ENCODE data around the gene LDAH. TPM values are rescaled to one million over a fixed set of nuclear protein-coding genes. Genes with fewer than 3 reads are reported as not detected.

Gene LDAH
- total RNA-seq, result 18.3 TPM
- long read RNA-seq, transcript LDAH-201 (7 exons, 2,907 nt), result major isoform, 15 of 25 reads
- long read RNA-seq, partial matches to known transcripts, result 2 of 25 reads
- long read RNA-seq, other reads (novel, unspliced or antisense), result 5 of 25 reads

GRCh38 chr2:20822535-20823490, at the start of gene LDAH:
LDAH (minus strand) TSS chr2:20823101; CDS start chr2:20801463, 21,638 bp downstream.
- no peak for TF ChIP-seq CTCF (IDR thresholded peaks at IDR 0.05)
- intact Hi-C loops (cut with DNase I), result no loop called here
- DNase-seq, result peak; percentile 94
- H3K36me3 ChIP-seq, result no peaks in the 10 kb centered on the region
- H3K27ac ChIP-seq, result peak within 1 kb of the TSS; percentile 95
- H3K4me3 ChIP-seq, result peak within 1 kb of the TSS; percentile 86
- H3K9me3 ChIP-seq, result no peaks in the 10 kb centered on the region
- no peaks in the 10 kb centered on the region for H3K27me3 ChIP-seq (ENCODE audit: low read depth)
- peak; percentile 97 to 98 for ATAC-seq
- peaks cover 5% of the 10 kb centered on the region for H3K4me1 ChIP-seq

- Histone ChIP-seq H3K27me3 (ENCODE audit: low read depth) (no peaks in the 10 kb centered on the region), H3K36me3 (no peaks in the 10 kb centered on the region), H3K9me3 (no peaks in the 10 kb centered on the region), H3K4me1 (no peaks in the 10 kb centered on the region), H3K4me3 (no peak overlapping the region), H3K27ac (no peak overlapping the region)
- DNase-seq (no peak), ATAC-seq (peak in 1 of 2 donors; percentile 15)
- TF ChIP-seq CTCF (IDR thresholded peaks at IDR 0.05), result no peak
- intact Hi-C loops (cut with DNase I), result no loop called here
Observed at GRCh38 chr2:20868377-20868776, 45.5 kb upstream of the LDAH start.

- intact Hi-C loops (cut with DNase I), result no loop called here
- H3K36me3 ChIP-seq, result no peaks in the 10 kb centered on the region
- TF ChIP-seq CTCF (IDR thresholded peaks at IDR 0.05), result no peak
- H3K4me3 ChIP-seq, result no peak overlapping the region
- no peaks in the 10 kb centered on the region for H3K27me3 ChIP-seq (ENCODE audit: low read depth)
- no peak overlapping the region for H3K27ac ChIP-seq
- no peaks in the 10 kb centered on the region for H3K9me3 ChIP-seq
- H3K4me1 ChIP-seq, result no peaks in the 10 kb centered on the region
- ATAC-seq (no peak), DNase-seq (no peak)
Observed at GRCh38 chr2:20862850-20863249, 39.9 kb upstream of the LDAH start.

GRCh38 chr2:20855456-20855855, 32.6 kb upstream of the LDAH start:
- Histone ChIP-seq H3K27me3 (ENCODE audit: low read depth) (peaks cover 14% of the 10 kb centered on the region), H3K4me1 (no peaks in the 10 kb centered on the region), H3K27ac (no peak overlapping the region), H3K9me3 (no peaks in the 10 kb centered on the region), H3K36me3 (no peaks in the 10 kb centered on the region), H3K4me3 (no peak overlapping the region)
- DNase-seq (no peak), ATAC-seq (no peak)
- intact Hi-C loops (cut with DNase I), result no loop called here
- TF ChIP-seq CTCF (IDR thresholded peaks at IDR 0.05), result no peak

- Histone ChIP-seq H3K4me3 (no peak overlapping the region), H3K27ac (no peak overlapping the region), H3K9me3 (no peaks in the 10 kb centered on the region), H3K4me1 (no peaks in the 10 kb centered on the region), H3K36me3 (no peaks in the 10 kb centered on the region), H3K27me3 (ENCODE audit: low read depth) (peaks cover 14% of the 10 kb centered on the region)
- no peak for TF ChIP-seq CTCF (IDR thresholded peaks at IDR 0.05)
- DNase-seq (no peak), ATAC-seq (no peak)
- intact Hi-C loops (cut with DNase I), result no loop called here
Observed at GRCh38 chr2:20852670-20853069, 29.8 kb upstream of the LDAH start.
